GM23248 (cell line): ENCODE data around the gene PVALB. TPM values are rescaled to one million over a fixed set of nuclear protein-coding genes. Genes with fewer than 3 reads are reported as not detected.

Source experiments
- DNase-seq: peaks from one replicate; pipeline ENCODE4 v3.0.0-alpha.2; 2015
- H2AFZ ChIP-seq: fragments of 200-600 bp; sonication (generic); 2 replicates; pipeline ENCODE4 v1.6.1; 2016; ENCODE audit warnings: antibody characterized with exemption
- H3F3A ChIP-seq: fragments of 200-600 bp; sonication (generic); 2 replicates; pipeline ENCODE4 v1.6.1; 2016; ENCODE audit warnings: mild to moderate bottlenecking, antibody characterized with exemption, mixed run types; ENCODE audit not compliant: insufficient read depth
- H3K27ac ChIP-seq: fragments of 200-600 bp; sonication (generic); 2 replicates; pipeline ENCODE4 v1.5.1; 2016; ENCODE audit warnings: mild to moderate bottlenecking
- H3K27me3 ChIP-seq: fragments of 200-600 bp; sonication (generic); replicated peaks from 2 replicates; pipeline ENCODE4 v1.6.1; 2016; ENCODE audit warnings: mild to moderate bottlenecking; ENCODE audit not compliant: insufficient read depth
- H3K36me3 ChIP-seq: fragments of 200-600 bp; sonication (generic); 2 replicates; pipeline ENCODE4 v1.6.1; 2016; ENCODE audit warnings: low read depth, mild to moderate bottlenecking
- H3K4me1 ChIP-seq: fragments of 200-600 bp; sonication (generic); 2 replicates; pipeline ENCODE4 v1.6.1; 2016; ENCODE audit warnings: mild to moderate bottlenecking; ENCODE audit not compliant: insufficient read depth
- H3K4me2 ChIP-seq: fragments of 200-600 bp; sonication (generic); one replicate; pipeline ENCODE4 v1.6.1; 2016; ENCODE audit warnings: mild to moderate bottlenecking; ENCODE audit not compliant: unreplicated experiment
- H3K4me3 ChIP-seq: fragments of 200-600 bp; sonication (generic); 2 replicates; pipeline ENCODE4 v1.5.1; 2016; ENCODE audit warnings: mild to moderate bottlenecking
- H3K79me2 ChIP-seq: fragments of 200-600 bp; sonication (generic); 2 replicates; pipeline ENCODE4 v1.6.1; 2016; ENCODE audit warnings: mild to moderate bottlenecking; ENCODE audit not compliant: insufficient read depth
- H3K9ac ChIP-seq: fragments of 200-600 bp; sonication (generic); 2 replicates; pipeline ENCODE4 v1.6.1; 2016; ENCODE audit warnings: mild to moderate bottlenecking
- H3K9me2 ChIP-seq: fragments of 200-600 bp; sonication (generic); 2 replicates; pipeline ENCODE4 v1.6.1; 2016; ENCODE audit warnings: mixed run types, mild to moderate bottlenecking, moderate library complexity; ENCODE audit not compliant: insufficient read depth
- H3K9me3 ChIP-seq: fragments of 200-600 bp; sonication (generic); one replicate; pipeline ENCODE4 v1.6.1; 2017; ENCODE audit warnings: low read depth
- H4K20me1 ChIP-seq: fragments of 200-600 bp; sonication (generic); 2 replicates; pipeline ENCODE4 v1.6.0; 2016; ENCODE audit not compliant: insufficient read depth
- EZH2 ChIP-seq: fragments of 200-600 bp; sonication (generic); IDR thresholded peaks from 2 replicates; pipeline ENCODE4 v1.6.1; 2018; ENCODE audit warnings: antibody characterized with exemption, mild to moderate bottlenecking; ENCODE audit not compliant: insufficient read depth, poor library complexity, severe bottlenecking
- EZH2phosphoT487 ChIP-seq: fragments of 200-600 bp; sonication (generic); IDR thresholded peaks from 2 replicates; pipeline ENCODE4 v1.6.1; 2018; ENCODE audit warnings: antibody characterized with exemption, moderate library complexity, mild to moderate bottlenecking, low read depth; ENCODE audit not compliant: insufficient read depth
- WGBS, 2 experiments: methylation state at CpG; one replicate each; pipeline ENCODE4 v1.1.6; 2015 to 2017; ENCODE audit warnings: low lambda C conversion rate in 2 of 2, low coverage in 1 of 2; ENCODE audit errors: missing lambda C conversion rate in 2 of 2; 5-methylcytosine and 5-hydroxymethylcytosine counted together
- in situ Hi-C: fragments of 300-500 bp; cut with MboI; formaldehyde crosslinking; loops from 2 replicates; pipeline ENCODE4 v1.15.0; 2020
- polyA plus RNA-seq: library from polyadenylated mRNA; unstranded; fragments of >200 nt; fragmentation: Nextera tagmentation; extraction: Ambion mirVana; gene quantifications from 2 replicates; pipeline ENCODE4 v1.2.1, GENCODE V29; 2016
- total RNA-seq: library from RNA; depleted of rRNA; stranded (reverse); fragments of >200 nt; shearing (Covaris generic); gene quantifications from 2 replicates; pipeline ENCODE4 v1.2.3, GENCODE V29; 2014

The PVALB gene
- total and polyA plus RNA-seq, 2 experiments from 2014 or later: not detected

DNA sequence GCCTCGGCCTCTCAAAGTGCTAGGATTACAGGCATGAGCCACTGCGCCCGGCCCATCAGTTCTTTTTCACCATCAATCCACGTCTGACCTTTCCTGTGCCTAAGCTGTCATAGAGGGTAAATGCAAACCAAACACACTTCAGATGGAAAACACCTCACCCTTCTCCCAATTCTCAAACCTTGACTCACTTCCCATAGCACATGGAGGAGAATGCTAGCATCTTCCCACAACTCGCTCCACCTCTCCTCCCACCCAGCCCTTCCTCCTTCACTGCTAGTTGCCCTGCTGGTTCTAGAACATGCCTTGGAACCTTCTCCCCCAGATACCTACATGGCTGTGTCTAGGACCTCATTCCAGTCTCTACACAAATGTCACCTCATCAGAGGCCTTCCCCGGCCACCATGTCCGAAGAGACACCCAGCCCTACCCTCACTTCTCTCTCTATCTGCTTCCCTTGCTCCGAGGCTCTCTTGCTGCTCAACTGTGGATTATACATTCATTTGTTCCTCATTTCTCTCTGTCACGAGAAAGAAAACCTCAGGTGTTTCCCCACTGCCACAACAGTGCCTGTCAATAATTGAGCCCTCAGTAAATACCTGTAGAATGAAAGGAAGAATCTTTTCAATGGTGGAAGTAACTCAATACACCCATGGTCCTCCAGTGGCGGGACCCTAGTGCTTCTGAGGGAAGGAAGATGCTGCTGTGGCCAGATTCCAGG, 22.7 kb upstream of the PVALB start:
- 52 to 55% methylated on average over 10 of the region's 10 CpGs for WGBS, 2 experiments
- Histone ChIP-seq H3K27me3 (peaks cover 43% of the 10 kb centered on the region), H3K27ac (no peak overlapping the region)

DNA sequence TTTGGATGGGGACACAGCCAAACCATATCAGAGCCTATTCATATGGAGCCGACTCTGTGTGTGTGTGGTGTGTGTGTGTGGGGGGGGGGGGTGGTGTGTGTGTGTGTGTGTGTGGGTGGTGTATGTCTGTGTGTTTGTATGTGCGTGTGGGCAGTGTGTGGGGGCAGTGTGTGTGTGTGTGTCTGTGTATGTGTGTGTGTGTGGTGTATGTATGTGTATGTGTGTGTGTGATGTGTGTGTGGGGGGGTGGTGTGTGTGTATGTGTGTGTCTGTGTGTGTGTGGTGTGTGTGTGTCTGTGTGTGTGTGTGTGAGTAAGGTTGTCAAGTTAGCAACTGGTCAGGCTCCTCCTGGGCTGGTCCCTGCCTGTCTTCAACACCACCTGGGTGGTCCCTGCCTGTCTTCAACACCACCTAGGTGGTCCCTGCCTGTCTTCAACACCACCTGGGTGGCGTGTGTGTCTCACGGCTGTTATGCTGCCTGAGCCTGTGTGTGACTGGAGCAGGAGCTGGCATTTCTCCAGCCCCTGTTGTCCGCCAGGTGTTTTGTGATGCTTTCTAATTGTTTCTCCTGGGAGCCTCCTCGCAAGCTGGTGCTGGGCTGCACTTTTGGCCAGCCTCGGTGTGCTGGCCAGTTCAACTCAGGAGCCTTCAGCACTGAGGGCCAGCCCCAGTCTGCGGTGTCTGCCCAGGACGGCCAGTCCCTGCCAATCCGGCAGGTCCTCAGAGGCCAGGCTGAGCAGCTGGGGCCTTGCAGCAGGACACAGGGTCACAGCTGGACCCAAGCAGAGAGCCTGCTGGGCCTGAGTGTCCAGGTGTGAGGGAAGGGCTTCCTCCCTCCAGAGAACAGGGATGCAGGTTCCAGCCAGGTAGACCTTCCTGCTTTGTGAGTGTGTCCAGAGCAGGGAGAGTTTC, 21.5 kb upstream of the PVALB start:
- 59 to 65% methylated on average over 10 of the region's 10 CpGs for WGBS, 2 experiments
- no peaks in the 10 kb centered on the region for H3K9me3 ChIP-seq

More for the DNA sequence above, 22.7 kb upstream of the PVALB start:
- TF ChIP-seq EZH2 (no peak), EZH2phosphoT487 (no peak)
- no peak overlapping the region for H3K9ac ChIP-seq
- no peaks in the 10 kb centered on the region for H4K20me1 ChIP-seq
- H3F3A ChIP-seq: no peaks in the 10 kb centered on the region
- peaks cover 9% of the 10 kb centered on the region for H3K4me1 ChIP-seq
- in situ Hi-C loops: loop anchor here (10.0 kb wide), 1 partner anchor 295 kb away; no protein-coding TSS in a partner anchor
- no peaks in the 10 kb centered on the region for H3K79me2 ChIP-seq
- H3K9me3 ChIP-seq: no peaks in the 10 kb centered on the region
- H3K9me2 ChIP-seq: no peaks in the 10 kb centered on the region
- H3K4me2 ChIP-seq: no peak overlapping the region
- H3K4me3 ChIP-seq: no peak overlapping the region
- H2AFZ ChIP-seq: 0 out of 2 replicates have a peak overlapping the region, but pooled peaks have one; percentile 14
- DNase-seq: peak; percentile 57
- H3K36me3 ChIP-seq: no peaks in the 10 kb centered on the region

GRCh38 chr22:36835903-36836302, 19.1 kb upstream of the PVALB start:
- H3K36me3 ChIP-seq: no peaks in the 10 kb centered on the region
- no peak overlapping the region for H3K4me3 ChIP-seq
- no peak overlapping the region for H2AFZ ChIP-seq
- H3K9me3 ChIP-seq: no peaks in the 10 kb centered on the region
- no peaks in the 10 kb centered on the region for H3K79me2 ChIP-seq
- in situ Hi-C loops: no loop called here
- H3K4me2 ChIP-seq: no peak overlapping the region
- peaks cover 29% of the 10 kb centered on the region for H3K27me3 ChIP-seq
- TF ChIP-seq EZH2: no peak
- DNase-seq: no peak
- peaks cover 9% of the 10 kb centered on the region for H3K4me1 ChIP-seq
- no peak overlapping the region for H3K9ac ChIP-seq
- no peaks in the 10 kb centered on the region for H4K20me1 ChIP-seq
- no peak overlapping the region for H3K27ac ChIP-seq
- H3K9me2 ChIP-seq: no peaks in the 10 kb centered on the region
- 46 to 49% methylated on average over 5 of the region's 5 CpGs for WGBS, 2 experiments
- H3F3A ChIP-seq: no peaks in the 10 kb centered on the region

More for the DNA sequence above, 21.5 kb upstream of the PVALB start:
- in situ Hi-C loops: no loop called here
- Histone ChIP-seq H3K9me2 (no peaks in the 10 kb centered on the region), H3K36me3 (no peaks in the 10 kb centered on the region), H3K27me3 (peaks cover 37% of the 10 kb centered on the region), H3K79me2 (no peaks in the 10 kb centered on the region), H2AFZ (no peak overlapping the region), H3K9ac (no peak overlapping the region), H3F3A (no peaks in the 10 kb centered on the region), H3K4me3 (no peak overlapping the region), H4K20me1 (no peaks in the 10 kb centered on the region), H3K4me2 (no peak overlapping the region), H3K4me1 (peaks cover 9% of the 10 kb centered on the region), H3K27ac (no peak overlapping the region)
- no peak for TF ChIP-seq EZH2phosphoT487
- no peak for TF ChIP-seq EZH2
- DNase-seq: no peak

DNA sequence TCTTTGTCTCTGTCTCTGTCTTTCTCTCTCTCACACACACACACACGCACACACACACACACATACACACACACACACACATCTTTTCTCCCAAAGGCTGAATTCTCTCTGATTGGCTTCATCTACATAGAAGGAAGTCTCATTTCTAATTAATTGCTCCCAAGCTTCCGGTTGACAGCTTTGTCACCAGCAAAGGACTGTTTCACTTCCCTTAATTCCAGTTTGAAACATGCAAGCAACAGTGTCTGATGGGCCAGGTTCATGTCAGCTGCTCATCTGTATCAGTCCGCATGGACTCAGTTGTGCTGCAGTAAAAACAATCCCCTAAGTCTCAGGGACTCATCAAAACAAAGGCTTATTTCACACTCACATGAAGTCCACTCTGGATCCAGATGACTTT, 16.2 kb upstream of the PVALB start:
- H4K20me1 ChIP-seq: no peaks in the 10 kb centered on the region
- no peaks in the 10 kb centered on the region for H3F3A ChIP-seq
- in situ Hi-C loops: no loop called here
- 55 to 66% methylated on average over 3 of the region's 3 CpGs for WGBS, 2 experiments
- H3K4me3 ChIP-seq: no peak overlapping the region
- H3K4me2 ChIP-seq: no peak overlapping the region
- no peak for DNase-seq
- no peak overlapping the region for H2AFZ ChIP-seq
- peaks cover 40% of the 10 kb centered on the region for H3K27me3 ChIP-seq
- H3K9ac ChIP-seq: no peak overlapping the region
- H3K9me2 ChIP-seq: no peaks in the 10 kb centered on the region
- no peaks in the 10 kb centered on the region for H3K36me3 ChIP-seq
- no peaks in the 10 kb centered on the region for H3K79me2 ChIP-seq
- H3K27ac ChIP-seq: no peak overlapping the region
- no peaks in the 10 kb centered on the region for H3K4me1 ChIP-seq
- H3K9me3 ChIP-seq: no peaks in the 10 kb centered on the region
- TF ChIP-seq EZH2: no peak
